ENCODE results near the gene ADAMTS20. TPM values are rescaled to one million over a fixed set of nuclear protein-coding genes. Genes with fewer than 3 reads are reported as not detected.

The ADAMTS20 gene
- total RNA-seq, 2 donors from 2014 or later = 0.70 to 1.1 TPM

GRCh38 chr12:43585676-43586075, 33.7 kb upstream of the ADAMTS20 start:
- no peaks in the 10 kb centered on the region for H3K4me1 ChIP-seq (ENCODE audit: control insufficient read depth, insufficient read depth, low read length)
- WGBS, 2 experiments (ENCODE audit: insufficient coverage in 1 of 2, insufficient read length in 1 of 2) = 83% methylated on average over 1 to 2 of the region's 2 CpGs
- Mint-ChIP-seq H3K27ac (no peak overlapping the region), H3K27me3 (ENCODE audit: insufficient read depth) (no peaks in the 10 kb centered on the region), H3K4me1 (no peaks in the 10 kb centered on the region), H3K36me3 (ENCODE audit: low read depth) (no peaks in the 10 kb centered on the region), H3K9me3 (no peaks in the 10 kb centered on the region), H3K4me3 (no peak overlapping the region)
- no peaks in the 10 kb centered on the region for H3K9me3 ChIP-seq (ENCODE audit: control insufficient read depth, low read length)
- H3K9ac ChIP-seq (ENCODE audit: extremely low read depth, low read length, poor library complexity, severe bottlenecking) = no peak overlapping the region
- H3K27me3 ChIP-seq (ENCODE audit: control insufficient read depth, insufficient read depth, low read length, poor library complexity, severe bottlenecking) = no peaks in the 10 kb centered on the region
- TF ChIP-seq CTCF (conservative IDR thresholded peaks at IDR 0.05) = no peak
- no peak for DNase-seq
- H3K27ac ChIP-seq (ENCODE audit: low read depth, low read length) = no peak overlapping the region
- no peak overlapping the region for H3K4me3 ChIP-seq (ENCODE audit: low read length)
- no peaks in the 10 kb centered on the region for H3K36me3 ChIP-seq (ENCODE audit: control insufficient read depth, insufficient read depth, low read length)

GRCh38 chr12:43580601-43581000, 28.6 kb upstream of the ADAMTS20 start:
- WGBS, 2 experiments (ENCODE audit: insufficient coverage in 1 of 2, insufficient read length in 1 of 2) = 78 to 100% methylated on average over 2 to 5 of the region's 5 CpGs
- no peak overlapping the region for H3K4me3 Mint-ChIP-seq
- TF ChIP-seq CTCF (conservative IDR thresholded peaks at IDR 0.05) = no peak

GRCh38 chr12:43579206-43579605, 27.2 kb upstream of the ADAMTS20 start:
- Histone ChIP-seq H3K4me3 (ENCODE audit: low read length) (no peak overlapping the region), H3K27me3 (ENCODE audit: control insufficient read depth, insufficient read depth, low read length, poor library complexity, severe bottlenecking) (no peaks in the 10 kb centered on the region), H3K27ac (ENCODE audit: low read depth, low read length) (no peak overlapping the region), H3K4me1 (ENCODE audit: control insufficient read depth, insufficient read depth, low read length) (no peaks in the 10 kb centered on the region), H3K9ac (ENCODE audit: extremely low read depth, low read length, poor library complexity, severe bottlenecking) (no peak overlapping the region), H3K9me3 (ENCODE audit: control insufficient read depth, low read length) (no peaks in the 10 kb centered on the region), H3K36me3 (ENCODE audit: control insufficient read depth, insufficient read depth, low read length) (no peaks in the 10 kb centered on the region)
- no peaks in the 10 kb centered on the region for H3K27me3 Mint-ChIP-seq (ENCODE audit: insufficient read depth)
- H3K4me3 Mint-ChIP-seq = no peak overlapping the region
- H3K9me3 Mint-ChIP-seq = no peaks in the 10 kb centered on the region
- no peaks in the 10 kb centered on the region for H3K36me3 Mint-ChIP-seq (ENCODE audit: low read depth)
- DNase-seq = no peak
- TF ChIP-seq CTCF (conservative IDR thresholded peaks at IDR 0.05) = no peak
- H3K4me1 Mint-ChIP-seq = no peaks in the 10 kb centered on the region
- no peak overlapping the region for H3K27ac Mint-ChIP-seq
- 71 to 90% methylated on average over 2 of the region's 4 CpGs for WGBS, 2 experiments (ENCODE audit: insufficient coverage in 1 of 2, insufficient read length in 1 of 2)

More at GRCh38 chr12:43580601-43581000, 28.6 kb upstream of the ADAMTS20 start:
- Histone ChIP-seq H3K4me1 (ENCODE audit: control insufficient read depth, insufficient read depth, low read length) (no peaks in the 10 kb centered on the region), H3K36me3 (ENCODE audit: control insufficient read depth, insufficient read depth, low read length) (no peaks in the 10 kb centered on the region), H3K4me3 (ENCODE audit: low read length) (no peak overlapping the region), H3K9me3 (ENCODE audit: control insufficient read depth, low read length) (no peaks in the 10 kb centered on the region), H3K27me3 (ENCODE audit: control insufficient read depth, insufficient read depth, low read length, poor library complexity, severe bottlenecking) (no peaks in the 10 kb centered on the region), H3K27ac (ENCODE audit: low read depth, low read length) (no peak overlapping the region), H3K9ac (ENCODE audit: extremely low read depth, low read length, poor library complexity, severe bottlenecking) (no peak overlapping the region)
- Mint-ChIP-seq H3K9me3 (no peaks in the 10 kb centered on the region), H3K36me3 (ENCODE audit: low read depth) (no peaks in the 10 kb centered on the region), H3K27me3 (ENCODE audit: insufficient read depth) (no peaks in the 10 kb centered on the region), H3K4me1 (no peaks in the 10 kb centered on the region), H3K27ac (no peak overlapping the region)
- no peak for DNase-seq

Data from endodermal cell (in vitro differentiated cells).